ENCODE data around the gene GIMD1. TPM values are rescaled to one million over a fixed set of nuclear protein-coding genes. Genes with fewer than 3 reads are reported as not detected.

The GIMD1 gene
- total RNA-seq, 1 experiment from 2014 or later: not detected

DNA sequence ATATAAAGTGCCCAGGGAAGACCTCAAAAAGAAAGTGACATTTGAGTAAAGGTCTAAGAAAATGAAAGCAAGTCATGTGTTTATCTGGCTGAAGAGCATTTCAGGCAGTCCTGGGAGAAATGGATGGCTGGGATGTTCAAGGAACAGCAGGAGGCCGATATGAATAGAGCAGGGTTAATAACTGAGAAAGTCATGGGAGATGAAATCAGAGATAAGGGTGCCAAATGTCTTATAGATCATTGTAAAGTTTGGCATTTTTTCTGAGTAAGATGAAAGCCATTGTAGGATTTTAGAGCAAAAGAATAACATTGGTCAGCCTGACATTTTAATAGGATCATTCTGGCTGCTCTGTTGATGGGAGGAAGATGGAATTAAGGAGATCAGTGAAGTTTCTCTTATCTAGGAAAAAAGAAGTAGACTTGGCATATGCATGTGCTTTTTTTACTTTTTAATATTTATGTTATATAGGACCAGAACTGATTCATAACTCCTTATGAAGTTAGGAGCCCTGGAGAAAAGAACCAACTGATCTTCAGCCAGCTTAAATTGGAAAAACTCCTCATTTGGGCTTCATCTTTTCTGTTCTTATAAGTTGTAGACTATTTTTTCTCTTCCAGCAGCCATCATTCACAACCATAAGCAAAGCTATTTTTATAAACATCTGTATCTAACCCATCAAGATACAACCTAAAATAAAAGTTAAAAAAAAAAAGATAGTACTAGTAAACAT, 33.7 kb downstream of the GIMD1 start:
- no peak overlapping the region for H4K91ac ChIP-seq (ENCODE audit: insufficient read length, low read depth, low read length)
- H3K23me2 ChIP-seq (ENCODE audit: insufficient read length, low read depth, low read length, poor library complexity, severe bottlenecking): no peaks in the 10 kb centered on the region
- H3K4me2 ChIP-seq (ENCODE audit: insufficient read depth, insufficient read length, low read length): no peak overlapping the region
- no peaks in the 10 kb centered on the region for H3K27me3 ChIP-seq (ENCODE audit: insufficient read depth, low read length)
- no peak overlapping the region for H3T11ph ChIP-seq (ENCODE audit: low read length)
- no peak overlapping the region for H3K18ac ChIP-seq (ENCODE audit: insufficient read length, low read depth, low read length)
- H4K5ac ChIP-seq (ENCODE audit: insufficient read length, low read depth, low read length): no peak overlapping the region
- H2AK5ac ChIP-seq (ENCODE audit: insufficient read length, low read length): no peak overlapping the region
- no peak overlapping the region for H3K14ac ChIP-seq (ENCODE audit: insufficient read depth, low read length)
- H3K9ac ChIP-seq (ENCODE audit: extremely low read depth, insufficient read length, low read length): no peak overlapping the region
- no peak overlapping the region for H3K4me3 Mint-ChIP-seq
- TF ChIP-seq, protein P1, sequence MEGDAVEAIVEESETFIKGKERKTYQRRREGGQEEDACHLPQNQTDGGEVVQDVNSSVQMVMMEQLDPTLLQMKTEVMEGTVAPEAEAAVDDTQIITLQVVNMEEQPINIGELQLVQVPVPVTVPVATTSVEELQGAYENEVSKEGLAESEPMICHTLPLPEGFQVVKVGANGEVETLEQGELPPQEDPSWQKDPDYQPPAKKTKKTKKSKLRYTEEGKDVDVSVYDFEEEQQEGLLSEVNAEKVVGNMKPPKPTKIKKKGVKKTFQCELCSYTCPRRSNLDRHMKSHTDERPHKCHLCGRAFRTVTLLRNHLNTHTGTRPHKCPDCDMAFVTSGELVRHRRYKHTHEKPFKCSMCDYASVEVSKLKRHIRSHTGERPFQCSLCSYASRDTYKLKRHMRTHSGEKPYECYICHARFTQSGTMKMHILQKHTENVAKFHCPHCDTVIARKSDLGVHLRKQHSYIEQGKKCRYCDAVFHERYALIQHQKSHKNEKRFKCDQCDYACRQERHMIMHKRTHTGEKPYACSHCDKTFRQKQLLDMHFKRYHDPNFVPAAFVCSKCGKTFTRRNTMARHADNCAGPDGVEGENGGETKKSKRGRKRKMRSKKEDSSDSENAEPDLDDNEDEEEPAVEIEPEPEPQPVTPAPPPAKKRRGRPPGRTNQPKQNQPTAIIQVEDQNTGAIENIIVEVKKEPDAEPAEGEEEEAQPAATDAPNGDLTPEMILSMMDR (conservative IDR thresholded peaks at IDR 0.05): no peak
- H2BK20ac ChIP-seq (ENCODE audit: low read depth, low read length, poor library complexity, severe bottlenecking): no peak overlapping the region
- H3K36me3 Mint-ChIP-seq (ENCODE audit: insufficient read depth in 1 of 3, low read depth in 3 of 3): peaks cover 35 to 71% (median 59%) of the 10 kb centered on the region in 3 experiments
- WGBS (ENCODE audit: extremely low coverage, insufficient read length, low lambda C conversion rate): no CpG with 5 or more reads among the region's 1 CpG
- H3K4me1 ChIP-seq (ENCODE audit: insufficient read depth, low read length): no peaks in the 10 kb centered on the region
- H3K27ac Mint-ChIP-seq: no peak overlapping the region
- H4K8ac ChIP-seq (replicated peaks; ENCODE audit: insufficient read length, low read depth, low read length): no peak overlapping the region
- no peak overlapping the region for H2BK120ac ChIP-seq (ENCODE audit: low read depth, low read length, poor library complexity, severe bottlenecking)
- no peaks in the 10 kb centered on the region for H3K9me3 ChIP-seq (ENCODE audit: control insufficient read depth, low read depth, low read length)
- H2AFZ ChIP-seq (ENCODE audit: low read length): no peak overlapping the region
- no peaks in the 10 kb centered on the region for H3K27me3 Mint-ChIP-seq (ENCODE audit: low read depth)
- H2BK15ac ChIP-seq (ENCODE audit: low read depth, low read length): no peak overlapping the region
- H3K79me1 ChIP-seq (ENCODE audit: insufficient read depth, low read depth, low read length, poor library complexity, severe bottlenecking): no peaks in the 10 kb centered on the region
- no peak for DNase-seq
- no peak overlapping the region for H2BK12ac ChIP-seq (ENCODE audit: insufficient read length, low read depth, low read length)
- no peak overlapping the region for H3K4ac ChIP-seq (ENCODE audit: low read depth, low read length)
- H3K4me1 Mint-ChIP-seq: no peaks in the 10 kb centered on the region
- H3K79me2 ChIP-seq (ENCODE audit: insufficient read depth, low read length): no peaks in the 10 kb centered on the region
- H3K56ac ChIP-seq (ENCODE audit: insufficient read length, low read depth, low read length): no peak overlapping the region
- no peak overlapping the region for H2BK5ac ChIP-seq (ENCODE audit: insufficient read length, low read length)
- no peak overlapping the region for H3K27ac ChIP-seq (ENCODE audit: insufficient read length, low read depth, low read length)
- H3K23ac ChIP-seq (ENCODE audit: insufficient read length, low read depth, low read length): no peak overlapping the region
- H3K9me3 Mint-ChIP-seq: peaks cover 3 to 4% of the 10 kb centered on the region in 2 experiments; a peak in 3 of 5 replicates
- no peaks in the 10 kb centered on the region for H4K20me1 ChIP-seq (ENCODE audit: control insufficient read depth, insufficient read depth, insufficient read length)
